ENCODE measurements around the gene ATN1. TPM values are rescaled to one million over a fixed set of nuclear protein-coding genes. Genes with fewer than 3 reads are reported as not detected.
"Not testable (repeated sequence)": the region's sequence is repeated elsewhere in the genome, so short reads cannot be mapped to it uniquely, and the experiment has no call there.

ATN1 gene
- total and polyA plus RNA-seq, 11 donors, result 38.4 to 82.9 (median 65.6) TPM

DNA sequence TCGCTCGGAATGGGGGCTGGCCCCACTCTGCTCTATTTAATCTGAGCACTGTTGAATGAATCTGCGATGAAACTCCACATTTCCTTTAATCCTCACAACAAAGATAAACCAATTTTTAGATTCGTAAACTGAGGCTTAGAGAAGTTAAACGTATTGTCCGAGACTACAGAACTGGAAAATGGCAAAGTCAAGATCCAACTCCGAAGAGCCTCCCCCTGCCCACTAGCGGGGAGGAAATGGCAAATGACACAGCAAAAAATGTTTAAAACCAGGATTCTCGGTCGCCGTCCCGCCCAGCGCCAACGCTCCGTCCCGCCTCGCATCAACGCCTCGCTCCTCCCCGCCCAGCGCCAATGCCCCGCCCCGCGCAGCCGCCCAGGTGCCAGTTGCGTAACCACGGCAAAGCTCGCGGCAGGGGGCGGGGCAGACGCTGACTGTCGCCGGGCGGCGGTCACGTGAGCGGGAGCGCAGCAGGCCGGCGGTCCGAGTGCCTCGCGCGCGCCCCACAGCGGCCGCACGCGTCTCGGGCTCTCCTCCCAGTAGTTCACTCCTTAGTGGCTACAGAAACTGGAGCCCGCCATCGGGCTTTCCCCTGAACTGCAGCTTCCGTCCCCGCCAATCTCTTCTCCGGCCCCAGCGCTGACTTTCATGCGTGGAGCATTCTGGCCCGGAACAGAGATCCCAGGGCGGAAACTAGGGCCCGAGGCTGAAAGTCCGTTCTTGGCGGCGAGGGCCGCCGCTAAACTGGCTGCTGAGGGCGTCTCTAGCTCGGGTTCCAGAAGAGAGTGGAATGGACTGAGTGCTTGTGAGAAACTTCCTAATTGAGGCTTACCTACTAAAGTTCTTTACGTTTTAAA is 36.7 kb upstream of the ATN1 start:
- WGBS, 4 donors, result 2 to 4% (median 2%) methylated on average over 40 to 68 of the region's 68 CpGs
- Histone ChIP-seq H3K4me1 (peaks cover 0 to 14% (median 6%) of the 10 kb centered on the region in 12 donors), H3K4me3 (peak overlapping the region; percentile 4 to 70 (median 57)), H3K27me3 (no peaks in the 10 kb centered on the region), H3K27ac (peak overlapping the region; percentile 66 to 97 (median 90)), H3K36me3 (no peaks in the 10 kb centered on the region), H3K9me3 (no peaks in the 10 kb centered on the region)
- intact Hi-C loops (cut with DNase I), result loop anchor here in 3 of 10 donors (1.0 to 2.0 kb wide), 2 partner anchors 18 kb away; partner anchors contain the start of gene SPSB2 (in 3 of the 3)
- DNase-seq (peak; percentile 98 to 100 (median 99)), ATAC-seq (peak; percentile 88 to 99 (median 98))
- peak in 1 of 2 donors; percentile 84 for TF ChIP-seq POLR2A (IDR thresholded peaks at IDR 0.05)
- TF ChIP-seq, protein P1, sequence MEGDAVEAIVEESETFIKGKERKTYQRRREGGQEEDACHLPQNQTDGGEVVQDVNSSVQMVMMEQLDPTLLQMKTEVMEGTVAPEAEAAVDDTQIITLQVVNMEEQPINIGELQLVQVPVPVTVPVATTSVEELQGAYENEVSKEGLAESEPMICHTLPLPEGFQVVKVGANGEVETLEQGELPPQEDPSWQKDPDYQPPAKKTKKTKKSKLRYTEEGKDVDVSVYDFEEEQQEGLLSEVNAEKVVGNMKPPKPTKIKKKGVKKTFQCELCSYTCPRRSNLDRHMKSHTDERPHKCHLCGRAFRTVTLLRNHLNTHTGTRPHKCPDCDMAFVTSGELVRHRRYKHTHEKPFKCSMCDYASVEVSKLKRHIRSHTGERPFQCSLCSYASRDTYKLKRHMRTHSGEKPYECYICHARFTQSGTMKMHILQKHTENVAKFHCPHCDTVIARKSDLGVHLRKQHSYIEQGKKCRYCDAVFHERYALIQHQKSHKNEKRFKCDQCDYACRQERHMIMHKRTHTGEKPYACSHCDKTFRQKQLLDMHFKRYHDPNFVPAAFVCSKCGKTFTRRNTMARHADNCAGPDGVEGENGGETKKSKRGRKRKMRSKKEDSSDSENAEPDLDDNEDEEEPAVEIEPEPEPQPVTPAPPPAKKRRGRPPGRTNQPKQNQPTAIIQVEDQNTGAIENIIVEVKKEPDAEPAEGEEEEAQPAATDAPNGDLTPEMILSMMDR (IDR thresholded peaks at IDR 0.05), result peak; percentile 79 to 99 (median 95)

DNA sequence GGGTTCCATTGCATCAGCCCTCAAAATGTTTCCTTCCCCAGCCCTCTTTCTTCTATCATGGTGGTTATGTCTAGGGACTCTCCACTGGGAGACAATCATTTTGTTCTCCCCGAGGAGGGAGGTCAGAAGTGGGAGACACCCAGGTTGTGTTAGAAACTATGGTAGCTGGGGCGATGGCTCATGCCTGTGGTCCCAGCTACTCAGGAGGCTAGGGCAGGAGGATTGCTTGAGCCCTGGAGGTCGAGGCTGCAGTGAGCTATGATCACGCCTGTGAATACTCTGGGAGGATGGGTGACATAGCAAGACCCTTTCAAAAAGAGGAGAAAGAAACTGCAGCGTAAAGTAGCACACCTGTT is 36.1 kb upstream of the ATN1 start:
- no peak for TF ChIP-seq POLR2A (IDR thresholded peaks at IDR 0.05)
- TF ChIP-seq, protein P1 (IDR thresholded peaks at IDR 0.05), result no peak
- peak overlapping the region; percentile 4 to 70 (median 57) for H3K4me3 ChIP-seq
- H3K9me3 ChIP-seq, result no peaks in the 10 kb centered on the region
- H3K27ac ChIP-seq, result peak overlapping the region; percentile 66 to 97 (median 90)
- peak in 3 of 4 donors; percentile 1 to 14 (median 2) for ATAC-seq
- no peaks in the 10 kb centered on the region for H3K27me3 ChIP-seq
- H3K36me3 ChIP-seq, result no peaks in the 10 kb centered on the region
- no peak for DNase-seq
- WGBS, 4 donors, result 80 to 89% (median 85%) methylated on average over 5 of the region's 5 CpGs
- intact Hi-C loops (cut with DNase I), result loop anchor here in 3 of 10 donors (1.0 to 2.0 kb wide), 2 partner anchors 18 to 19 kb away; partner anchors contain the start of gene SPSB2 (in 3 of the 3)
- peaks cover 0 to 14% (median 6%) of the 10 kb centered on the region in 12 donors for H3K4me1 ChIP-seq

DNA sequence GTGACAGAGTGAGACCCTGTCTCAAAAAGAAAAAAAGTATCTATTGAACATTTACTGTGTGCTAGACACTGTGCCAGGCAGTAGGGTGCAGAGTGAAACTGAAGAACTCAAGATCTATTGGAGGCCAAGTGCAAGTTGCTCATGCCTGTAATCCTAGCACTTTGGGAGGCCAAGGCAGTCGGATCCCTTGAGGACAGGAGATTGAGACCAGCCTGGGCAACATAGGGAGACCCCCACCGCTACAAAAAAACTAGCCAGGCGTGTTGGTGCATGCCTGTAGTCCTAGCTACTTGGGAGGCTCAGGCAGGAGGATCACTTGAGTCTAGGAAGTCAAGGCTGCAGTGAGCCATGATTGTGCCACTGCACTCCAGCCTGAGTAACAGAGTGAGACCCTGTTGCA is 35.1 kb upstream of the ATN1 start:
- H3K27me3 ChIP-seq; H3K9me3 ChIP-seq; H3K27ac ChIP-seq; H3K36me3 ChIP-seq; ATAC-seq; intact Hi-C loops (cut with DNase I); H3K4me3 ChIP-seq; DNase-seq: not testable (repeated sequence)
- WGBS, 4 donors, result 92 to 98% (median 96%) methylated on average over 3 of the region's 3 CpGs
- peaks cover 0 to 14% (median 6%) of the 10 kb centered on the region in 12 donors for H3K4me1 ChIP-seq

DNA sequence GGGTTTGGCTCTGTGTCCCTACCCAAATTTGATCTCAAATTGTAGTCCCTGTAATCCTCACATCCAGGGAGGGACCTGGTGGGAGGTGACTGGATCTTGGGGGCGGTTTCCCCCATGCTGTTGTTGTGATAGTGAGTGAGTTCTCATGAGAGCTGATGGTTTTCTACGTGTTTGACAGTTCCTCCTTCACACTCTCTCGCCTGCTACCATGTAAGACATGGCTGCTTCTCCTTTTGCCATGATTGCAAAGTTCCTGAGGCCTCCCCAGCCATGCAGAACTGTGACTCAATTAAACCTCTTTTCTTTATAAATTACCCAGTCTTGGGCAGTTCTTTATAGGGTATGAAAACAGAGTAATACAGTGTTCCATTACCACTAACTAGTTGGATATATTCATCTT is 33.4 kb upstream of the ATN1 start:
- 77 to 87% (median 82%) methylated on average over 3 of the region's 3 CpGs for WGBS, 4 donors
- H3K36me3 ChIP-seq, result no peaks in the 10 kb centered on the region
- TF ChIP-seq, protein P1 (IDR thresholded peaks at IDR 0.05), result no peak
- TF ChIP-seq POLR2A (IDR thresholded peaks at IDR 0.05), result no peak
- no peaks in the 10 kb centered on the region for H3K9me3 ChIP-seq
- DNase-seq (no peak), ATAC-seq (no peak)
- H3K27ac ChIP-seq, result no peak overlapping the region
- intact Hi-C loops (cut with DNase I), result no loop called here
- H3K27me3 ChIP-seq, result no peaks in the 10 kb centered on the region
- peaks cover 0 to 14% (median 6%) of the 10 kb centered on the region in 12 donors for H3K4me1 ChIP-seq
- no peak overlapping the region for H3K4me3 ChIP-seq

Measured in heart left ventricle (tissue), 16 donors.